Measurements from ENCODE around the gene MYO3B.
"Not testable (repeated sequence)": the region's sequence is repeated elsewhere in the genome, so short reads cannot be mapped to it uniquely, and the experiment has no call there.

MYO3B gene

DNA sequence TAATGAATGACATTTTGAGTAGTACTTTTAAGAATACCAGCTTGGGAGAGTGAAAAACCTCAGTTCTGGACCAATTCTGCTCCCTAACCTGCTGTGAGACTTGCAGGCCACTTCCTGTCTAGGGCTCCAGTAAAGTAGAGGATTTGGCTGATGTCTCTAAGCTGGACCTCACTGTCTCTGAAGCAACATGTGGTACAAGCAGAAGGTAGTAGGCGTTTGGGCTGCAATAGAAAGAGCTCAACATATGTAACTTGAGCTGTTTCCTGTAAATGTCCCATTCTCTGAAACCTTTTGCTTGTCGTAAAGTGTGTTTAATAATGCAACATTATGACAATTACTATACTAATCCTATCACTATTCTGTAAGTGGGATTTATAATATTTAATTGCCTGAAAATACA lies 213.1 kb downstream of the MYO3B start:
- no peak for DNase-seq

DNA sequence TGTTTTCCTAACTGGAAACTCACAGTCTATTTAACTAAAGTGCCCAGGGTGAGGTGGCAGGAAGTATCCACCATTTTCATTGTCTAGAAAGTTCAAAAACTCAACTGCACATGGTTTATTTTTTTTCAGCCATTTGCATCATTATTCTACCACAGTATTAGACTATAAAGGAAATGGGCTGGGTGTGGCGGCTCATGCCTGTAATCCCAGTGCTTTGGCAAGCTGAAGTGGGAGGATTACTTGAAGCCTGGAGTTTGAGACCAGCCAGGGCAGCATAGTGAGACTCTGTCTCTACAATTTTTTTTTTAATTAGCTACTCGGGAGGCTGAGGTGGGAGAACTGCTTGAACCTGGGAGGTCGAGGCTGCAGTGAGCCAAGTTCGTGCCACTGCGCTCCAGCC lies 213.8 kb downstream of the MYO3B start:
- no peak for DNase-seq

DNA sequence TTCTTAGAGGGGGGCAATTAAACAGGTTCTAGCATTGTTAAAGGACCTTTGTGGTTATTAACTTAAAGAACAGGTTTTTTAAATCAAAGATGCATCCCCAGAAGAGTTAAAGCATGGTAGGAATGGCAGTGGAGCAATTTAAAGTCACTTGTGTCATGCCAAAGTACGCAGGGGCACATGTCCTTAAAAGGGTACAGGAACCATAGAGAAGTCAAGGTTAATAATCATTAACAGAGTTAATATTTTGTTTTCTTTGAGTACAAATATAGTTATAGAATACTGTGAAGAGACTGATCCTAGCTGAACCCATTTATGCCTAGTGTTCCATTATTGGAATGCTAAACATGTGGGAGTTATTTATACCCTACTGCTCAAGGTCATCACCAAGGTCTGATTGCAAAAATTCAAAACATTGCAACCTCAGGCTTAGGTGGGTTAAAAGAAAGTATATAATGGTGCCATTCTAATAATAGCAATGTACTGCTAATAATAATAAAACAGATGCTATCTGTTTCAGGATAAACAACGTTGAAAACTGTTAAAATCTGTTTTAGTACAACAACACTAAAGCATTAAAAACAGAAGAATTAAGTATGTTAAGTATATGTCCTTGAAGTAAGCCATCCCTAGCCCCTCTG lies 216.0 kb downstream of the MYO3B start:
- DNase-seq, result no peak

DNA sequence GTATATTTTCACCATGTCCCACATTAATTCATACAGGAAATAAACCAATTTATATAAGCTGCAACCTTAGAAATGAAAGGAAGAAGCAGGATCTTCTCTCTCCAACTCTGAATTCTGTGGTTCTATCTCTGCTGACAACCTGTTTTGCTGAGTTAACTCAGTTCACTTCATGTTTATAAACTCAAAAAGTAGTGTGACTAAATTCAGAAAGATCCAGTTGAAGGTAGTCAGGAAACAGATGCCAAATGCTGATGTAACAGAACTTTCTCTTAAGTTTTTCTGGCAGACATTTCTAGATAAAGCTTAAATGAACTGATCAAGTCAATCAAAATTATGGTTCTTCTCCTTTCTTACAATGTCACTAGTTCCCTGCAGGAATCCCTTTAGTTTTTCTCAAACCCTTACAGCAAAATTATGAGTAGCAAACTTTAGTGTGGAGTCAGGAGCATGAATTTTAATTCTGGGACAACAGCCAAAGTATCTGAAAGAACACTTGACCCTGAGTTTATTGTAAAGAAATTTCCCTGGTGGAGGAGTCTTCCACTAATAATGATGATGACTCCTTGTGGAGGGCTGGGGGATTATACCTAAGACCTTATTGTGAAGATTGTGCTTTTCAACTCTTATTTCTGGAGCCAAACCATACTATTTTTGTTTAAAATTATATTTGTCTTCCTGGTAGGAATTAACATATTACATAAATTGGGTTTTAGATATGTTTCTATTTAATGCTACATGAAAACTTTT lies 216.9 kb downstream of the MYO3B start:
- no peak for DNase-seq

DNA sequence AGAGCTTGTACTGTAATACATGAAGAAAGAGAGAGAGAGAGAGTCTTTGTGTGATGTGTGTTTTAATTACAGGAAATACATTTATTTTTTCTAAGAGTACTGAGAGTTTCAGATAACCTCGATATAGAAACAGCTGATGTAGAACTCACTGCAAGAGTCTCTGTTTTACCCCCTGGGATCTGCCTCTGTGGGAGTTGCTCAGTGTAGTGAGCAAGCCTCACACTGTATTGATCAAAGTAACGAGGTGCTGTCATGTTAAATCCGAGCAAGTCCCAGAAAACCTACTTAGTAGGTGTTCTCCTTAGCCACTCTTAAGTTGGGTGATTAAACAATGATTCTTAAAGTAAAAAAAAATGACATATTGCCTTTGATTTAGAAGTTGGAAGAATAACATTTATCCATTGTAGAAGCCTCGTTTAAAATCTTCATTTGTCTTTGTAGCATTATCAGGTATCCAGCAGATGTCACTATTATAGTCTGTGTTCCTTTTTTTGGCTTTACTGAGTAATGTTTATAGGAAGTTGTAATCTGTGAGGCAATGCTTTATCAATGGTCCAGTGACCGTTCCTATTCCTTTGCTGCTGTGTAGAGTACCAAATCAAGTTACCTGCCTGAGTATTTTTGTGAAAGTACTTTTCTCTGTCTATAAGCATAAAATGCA lies 219.0 kb downstream of the MYO3B start:
- no peak for DNase-seq

DNA sequence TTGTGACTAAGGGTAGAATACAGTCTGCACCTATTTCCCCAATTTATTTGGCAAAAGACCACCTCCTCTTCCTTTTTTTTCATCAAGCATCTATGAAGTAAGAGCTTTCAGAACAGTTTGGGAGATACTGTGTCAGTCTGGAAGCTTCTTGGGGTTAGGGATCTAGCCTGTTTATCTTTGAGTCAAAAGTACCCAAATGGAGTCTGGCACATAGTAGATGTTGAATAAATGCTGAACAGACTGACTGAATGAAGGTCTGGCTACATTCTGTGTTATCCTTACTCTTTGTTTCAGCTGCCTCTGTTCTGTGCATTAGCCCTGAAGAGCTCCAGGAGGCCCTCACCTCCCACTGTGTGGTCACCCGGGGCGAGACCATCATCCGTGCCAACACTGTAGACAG lies 223.2 kb downstream of the MYO3B start:
- no peak for DNase-seq

DNA sequence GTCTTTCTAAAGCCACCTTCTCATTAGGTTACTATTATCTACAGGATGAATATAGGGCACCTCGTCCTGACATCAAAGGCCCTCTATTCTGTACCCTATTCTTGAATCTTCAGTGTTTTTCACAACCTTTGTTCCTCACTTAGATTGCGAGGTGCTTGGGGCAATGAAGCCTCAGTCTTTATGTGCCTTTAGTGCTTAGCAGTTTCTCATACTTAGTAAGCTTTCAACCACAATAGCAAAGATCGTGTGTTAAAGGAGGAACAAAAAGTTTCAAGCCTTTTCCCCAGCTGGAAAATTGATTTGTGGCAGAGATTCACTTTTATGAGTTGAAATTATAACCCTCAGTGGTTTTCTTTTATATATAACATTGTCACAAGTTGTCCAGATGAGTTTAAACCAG lies 226.9 kb downstream of the MYO3B start:
- DNase-seq, result no peak

DNA sequence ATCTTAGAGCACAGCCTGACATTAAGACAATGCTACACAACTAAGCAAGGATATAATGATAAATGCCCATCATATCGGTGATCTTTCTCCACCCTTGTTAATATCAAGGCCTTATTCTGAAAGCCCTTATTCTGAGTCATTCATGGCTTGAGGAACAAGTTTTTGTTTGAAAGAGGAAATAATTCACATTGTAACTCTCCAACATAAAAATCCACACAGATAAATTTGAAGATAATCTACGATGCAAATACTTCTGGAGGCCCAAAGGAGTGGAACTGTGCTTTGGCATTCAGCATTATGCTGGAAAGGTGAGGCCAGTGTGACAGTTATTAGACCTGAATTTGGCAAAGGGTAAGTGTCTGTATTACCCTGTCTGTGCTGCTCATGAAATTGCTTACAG lies 227.4 kb downstream of the MYO3B start:
- no peak for DNase-seq

DNA sequence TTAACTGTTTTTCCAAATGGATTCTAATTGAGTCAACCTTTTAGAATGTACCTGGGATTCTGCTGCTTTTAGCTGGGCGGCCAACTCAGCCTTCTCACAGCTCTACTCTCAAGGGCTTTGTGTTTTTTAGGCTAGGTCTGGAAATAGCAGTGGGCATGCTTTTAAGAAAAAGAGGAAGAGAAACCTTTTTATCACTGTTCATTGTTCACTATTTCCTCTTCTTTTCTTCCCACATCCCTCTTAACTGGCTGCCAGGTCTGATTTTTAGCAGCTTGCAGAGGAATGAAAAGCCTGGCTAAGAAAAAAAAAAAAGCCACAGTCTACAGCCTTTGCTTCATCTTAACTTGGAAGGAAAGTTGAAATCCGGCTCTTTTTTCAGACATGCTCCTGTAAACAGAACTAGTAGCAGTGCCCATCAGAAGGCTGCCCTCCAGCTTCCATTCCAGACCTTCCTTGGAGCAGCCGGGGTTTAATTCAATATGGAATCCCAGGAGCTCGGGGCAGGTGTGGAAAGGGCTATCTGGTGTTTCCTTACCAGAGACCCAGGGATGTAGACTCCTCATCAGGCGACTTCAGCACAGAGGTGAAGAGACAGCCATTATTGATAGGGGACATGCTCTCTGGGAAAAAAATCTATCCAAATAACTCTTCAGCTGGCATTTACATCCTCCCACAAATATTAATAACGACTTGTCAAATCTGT lies 230.7 kb downstream of the MYO3B start:
- DNase-seq, result no peak

DNA sequence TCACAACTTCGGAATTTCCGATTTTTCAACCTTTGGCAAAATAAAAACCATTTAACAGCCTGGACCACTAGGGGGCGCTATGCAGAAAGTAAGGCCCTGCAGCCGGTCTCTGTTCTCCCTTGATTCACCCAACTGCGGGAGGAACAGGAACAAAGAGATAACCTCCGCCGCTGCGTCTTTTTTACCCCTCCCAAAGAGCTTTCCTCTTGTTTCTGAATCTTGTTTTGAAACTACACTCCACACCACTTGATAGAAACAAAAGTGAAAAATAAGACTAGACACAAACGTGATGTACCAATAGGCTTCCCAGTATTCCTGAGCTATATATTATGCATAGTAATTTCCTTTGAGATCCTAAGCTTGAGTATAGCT lies 231.2 kb downstream of the MYO3B start:
- DNase-seq, result peak; percentile 54

DNA sequence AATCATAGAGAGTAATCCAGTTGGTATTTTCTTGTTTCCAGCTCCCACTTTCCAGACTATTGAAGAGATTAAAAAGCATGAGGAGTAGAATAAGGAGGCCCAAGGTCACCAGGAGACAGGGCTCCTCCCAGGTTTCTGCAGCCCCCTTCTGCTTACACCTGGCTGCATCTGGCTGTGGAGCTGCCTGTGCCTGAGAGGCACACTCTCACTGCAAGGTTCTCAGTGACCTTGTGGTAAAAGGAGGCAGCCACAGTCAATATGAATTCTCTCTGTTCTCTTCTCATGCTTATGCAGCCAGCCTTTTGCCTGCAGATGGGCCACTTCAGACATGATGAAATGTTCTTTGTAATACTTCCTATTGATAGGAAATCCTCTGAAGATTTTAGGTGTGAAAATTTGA lies 233.7 kb downstream of the MYO3B start:
- DNase-seq, result no peak

DNA sequence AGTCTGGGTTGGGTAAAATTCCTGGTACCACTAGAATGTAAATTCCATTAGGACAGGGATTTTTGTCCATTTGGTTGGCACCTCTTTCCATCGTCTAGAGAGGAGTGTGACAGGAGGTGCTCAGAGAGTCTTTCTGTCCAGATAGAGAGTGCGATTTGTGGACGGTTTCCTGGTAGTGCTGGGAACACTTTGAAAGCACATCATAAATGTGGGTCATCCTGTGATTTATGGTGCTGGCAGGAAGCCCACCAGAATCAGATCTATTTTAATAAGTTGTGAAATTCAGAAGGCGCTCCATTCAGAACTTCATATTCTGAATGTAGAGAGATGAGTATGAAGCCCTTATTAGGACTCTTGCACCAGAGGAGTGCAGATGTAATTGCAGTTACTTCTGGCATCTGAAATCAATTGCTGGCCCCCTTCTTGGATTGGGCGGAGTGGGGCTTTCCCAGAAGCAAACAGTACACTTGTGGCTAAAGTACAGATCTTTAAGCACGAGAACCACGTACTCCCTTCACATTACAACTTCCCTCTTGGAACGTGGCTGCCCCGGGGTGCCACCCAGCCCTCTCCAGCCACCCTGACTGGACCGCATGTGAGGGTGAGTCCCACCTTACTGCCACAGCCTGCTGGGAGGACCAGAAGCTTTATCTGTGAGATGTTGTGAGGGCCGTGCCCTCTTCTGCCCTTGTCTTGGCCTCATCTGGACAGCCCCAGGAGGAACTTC lies 243.2 kb downstream of the MYO3B start:
- no peak for DNase-seq

DNA sequence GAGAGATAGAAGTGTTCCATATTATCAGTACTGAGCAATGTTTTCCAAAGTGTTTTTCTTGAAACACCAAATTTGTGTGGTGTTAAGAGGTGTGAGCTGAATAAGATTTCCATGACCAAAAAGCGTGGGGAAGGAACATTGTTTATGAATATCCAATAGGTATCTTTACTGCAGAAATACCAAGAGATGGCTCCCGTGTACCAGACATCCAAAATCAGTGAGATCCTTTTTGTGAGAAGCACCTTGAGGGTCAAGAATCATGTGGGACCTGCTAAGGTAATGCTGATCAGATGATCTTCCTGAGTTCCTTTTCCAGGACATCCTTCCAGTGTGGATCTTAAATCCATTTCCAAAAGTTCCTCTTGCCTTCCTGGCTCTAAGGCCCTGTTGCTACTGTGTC lies 246.0 kb downstream of the MYO3B start:
- no peak for DNase-seq

DNA sequence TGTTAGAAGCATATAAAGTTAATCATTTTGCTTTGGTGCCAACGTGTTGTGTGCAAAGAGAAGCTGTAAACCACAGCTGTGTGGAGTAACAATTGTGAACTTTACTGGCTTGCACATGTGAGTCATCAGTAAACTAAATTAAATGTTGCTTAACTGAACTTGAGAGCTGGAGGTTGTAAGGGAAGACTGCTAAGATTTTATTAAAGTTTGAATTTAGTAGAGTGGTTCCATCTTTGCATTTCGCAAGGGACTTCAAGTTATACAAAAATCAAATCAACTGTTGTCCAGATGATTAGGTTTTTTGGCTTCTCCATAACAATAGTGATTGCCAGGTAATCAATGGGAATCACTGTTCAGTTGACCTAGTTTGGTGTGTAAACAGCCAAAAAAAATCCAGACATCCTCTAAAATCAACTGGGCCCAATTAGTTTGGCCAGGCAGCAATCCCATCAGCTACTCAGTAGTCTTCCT lies 247.4 kb downstream of the MYO3B start:
- no peak for DNase-seq

DNA sequence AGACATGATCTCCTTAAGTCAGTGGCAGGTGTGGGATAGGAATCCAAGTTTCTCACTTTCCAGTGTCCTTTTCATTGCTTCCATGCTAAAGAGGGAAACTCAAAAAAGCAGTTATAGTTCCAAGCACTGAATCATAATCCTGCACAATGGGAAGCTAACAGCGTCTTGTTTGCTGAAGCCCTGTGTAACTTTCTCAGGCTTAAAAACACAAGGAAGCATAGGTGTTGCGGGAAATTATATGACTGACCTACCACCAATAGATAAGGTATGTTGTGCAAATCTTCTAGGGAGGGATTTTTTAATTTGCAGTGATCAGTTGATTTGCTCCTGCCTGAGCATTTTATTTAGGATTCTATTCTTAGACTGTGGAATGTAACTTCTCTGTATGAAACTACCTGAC lies 250.9 kb downstream of the MYO3B start:
- no peak for DNase-seq

DNA sequence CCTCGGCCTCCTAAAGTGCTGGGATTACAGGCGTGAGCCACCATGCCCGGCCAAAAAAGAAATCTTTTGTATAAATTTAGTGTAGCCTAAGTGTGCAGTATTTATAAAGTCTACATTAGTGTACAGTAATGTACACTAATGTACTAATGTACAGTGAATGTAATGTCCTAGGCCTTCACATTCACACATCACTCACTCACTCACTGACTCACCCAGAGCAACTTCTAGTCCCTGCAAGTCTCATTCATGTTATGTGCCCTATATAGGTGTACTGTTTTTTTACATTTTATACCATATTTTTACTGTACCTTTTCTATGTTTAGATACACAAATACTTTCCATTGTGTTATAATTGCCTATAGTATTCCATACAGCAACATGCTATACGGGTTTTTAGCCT lies 254.9 kb downstream of the MYO3B start:
- no peak for DNase-seq

DNA sequence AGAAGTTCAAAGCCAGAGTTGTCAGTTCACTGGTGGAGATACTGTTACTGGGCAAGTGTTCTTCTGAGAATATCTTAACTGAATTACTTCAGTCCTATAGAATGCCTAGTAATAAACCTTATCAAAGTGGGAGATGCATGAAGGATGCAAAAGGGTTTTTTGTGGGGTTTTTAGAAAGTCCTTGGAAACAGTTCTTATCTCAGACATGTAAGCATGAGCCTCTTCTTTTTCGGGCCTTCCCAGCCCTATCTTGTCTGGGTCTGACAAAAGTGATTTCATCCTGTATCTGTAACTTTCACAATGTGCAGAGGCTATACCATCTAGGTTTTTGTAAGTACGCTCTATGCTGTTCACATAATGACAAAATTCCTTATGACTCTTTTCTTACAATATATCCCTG lies 255.5 kb downstream of the MYO3B start:
- no peak for DNase-seq

DNA sequence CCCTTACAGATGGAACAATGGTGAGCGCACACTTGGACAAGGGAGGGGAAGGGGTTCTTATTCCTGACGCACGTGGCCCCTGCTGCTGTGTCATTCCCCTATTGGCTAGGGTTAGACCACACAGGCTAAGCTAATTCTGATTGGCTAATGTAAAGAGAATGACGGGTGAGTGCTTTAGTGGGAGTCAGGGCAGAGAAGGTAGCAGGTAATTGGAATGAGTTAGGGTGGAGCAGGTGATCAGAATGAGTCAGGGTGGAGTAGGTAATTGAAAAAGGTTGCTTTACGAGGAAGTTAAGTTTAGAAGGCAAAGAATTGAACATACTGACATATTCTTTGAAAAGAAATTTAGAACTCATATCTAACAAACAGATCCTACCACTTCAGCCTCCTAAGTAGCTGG lies 256.4 kb downstream of the MYO3B start:
- DNase-seq, result not testable (repeated sequence)

DNA sequence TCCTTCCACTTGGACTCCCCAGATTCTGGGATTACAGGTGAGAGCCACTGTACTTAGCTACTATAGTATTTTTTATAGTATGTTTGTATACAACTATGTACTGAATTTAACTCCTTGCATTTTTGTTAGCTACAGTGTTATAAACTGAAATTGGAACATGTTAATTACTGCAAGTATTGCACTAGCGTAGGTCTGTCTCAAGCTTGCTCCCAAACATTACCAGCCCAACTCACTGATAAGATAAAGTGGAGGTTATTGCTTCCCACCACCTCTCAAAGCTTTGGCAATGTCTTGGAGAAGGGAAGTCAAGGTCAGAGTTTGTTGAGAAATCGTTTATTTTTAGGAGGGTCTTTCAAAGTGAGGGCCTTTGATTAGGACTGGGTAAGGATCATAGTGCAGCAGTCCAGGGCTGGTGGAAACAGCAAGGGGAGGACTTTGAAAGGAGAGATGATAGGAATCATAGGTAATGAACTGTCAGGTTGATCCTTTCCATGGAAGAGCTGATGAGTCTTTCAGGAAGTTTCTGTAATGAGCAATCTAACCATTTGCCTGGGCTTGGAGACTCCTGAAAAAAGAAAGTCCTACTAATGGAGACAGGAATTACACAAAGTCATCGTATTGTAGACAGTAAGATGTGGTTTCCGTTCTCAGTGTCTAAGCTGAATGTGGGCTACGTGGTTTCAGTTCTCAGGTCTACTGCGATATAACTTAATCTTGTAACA lies 257.1 kb downstream of the MYO3B start:
- no peak for DNase-seq

DNA sequence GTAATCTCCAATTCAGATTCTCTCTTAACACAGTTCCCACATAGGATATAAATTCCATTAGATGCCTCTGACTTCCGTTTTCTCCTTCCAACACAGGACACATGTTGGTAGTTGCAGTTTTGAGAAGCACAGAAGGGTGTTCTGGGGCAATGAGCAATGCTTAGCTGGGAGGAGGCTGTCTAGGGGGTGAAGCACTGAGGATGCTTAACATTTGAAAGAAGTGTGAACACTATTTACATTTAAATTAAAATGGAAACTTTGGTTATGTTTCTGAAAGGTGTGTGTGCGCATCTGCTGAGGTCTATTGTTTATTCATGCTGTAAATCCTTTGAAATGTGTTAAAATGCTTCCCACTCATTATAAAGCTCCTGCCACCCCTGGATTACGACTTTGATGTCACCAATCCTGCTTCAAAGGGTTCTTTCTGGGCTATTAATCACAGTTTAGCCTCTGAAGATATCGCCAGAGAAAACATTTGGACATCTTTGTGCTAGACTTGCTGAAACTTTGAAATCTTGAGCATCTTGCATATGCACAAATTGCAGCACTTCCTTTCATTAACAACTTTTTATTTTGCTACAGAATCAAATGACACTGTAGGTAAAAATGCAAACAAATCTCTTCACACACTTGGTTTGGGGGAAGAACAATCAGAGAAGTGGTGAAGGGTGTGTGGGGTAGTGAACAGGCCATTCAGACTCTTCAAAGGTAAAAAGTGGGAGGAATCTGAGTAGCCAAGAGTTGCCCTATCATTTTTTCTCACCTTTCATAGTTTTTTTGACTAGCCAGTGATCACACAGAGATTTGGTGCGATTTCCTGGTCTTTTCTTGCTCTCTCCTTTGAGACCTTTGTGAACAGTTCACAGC lies 258.4 kb downstream of the MYO3B start:
- no peak for DNase-seq

DNA sequence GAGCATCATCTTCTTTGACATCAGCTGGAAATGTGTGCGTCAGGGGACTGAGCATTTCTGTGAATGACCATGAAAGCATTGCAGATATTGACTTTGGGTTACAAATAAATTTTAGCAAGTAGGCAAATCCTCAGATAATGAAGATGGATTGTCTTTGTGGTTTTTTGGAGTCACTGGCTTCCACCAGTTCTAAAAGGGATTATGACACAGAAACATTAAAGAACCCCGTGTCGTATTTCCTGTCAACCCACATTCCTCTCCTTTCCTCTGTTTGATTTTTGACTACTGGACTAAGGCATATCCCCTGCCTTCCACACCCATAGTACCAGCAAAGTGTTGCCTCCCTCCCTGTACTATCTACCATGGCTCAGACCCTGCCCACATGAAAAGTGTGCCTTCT lies 268.1 kb downstream of the MYO3B start:
- DNase-seq, result no peak

All from CD4-positive, alpha-beta T cell treated with Interleukin-15 for 1 hour (primary cell).